Endodermal cell (in vitro differentiated cells): ENCODE data around the gene ZNF536. TPM values are rescaled to one million over a fixed set of nuclear protein-coding genes. Genes with fewer than 3 reads are reported as not detected.
A peak's percentile ranks its signal among the peaks of the same experiment; 100 is the strongest.

Experiments used
- DNase-seq: peaks from one replicate; pipeline ENCODE4 v3.0.0-alpha.2; 2017
- H3K27ac ChIP-seq: 2 replicates; pipeline ENCODE4 v1.5.1; 2013; ENCODE audit warnings: mild to moderate bottlenecking, low read depth, low read length, moderate library complexity
- H3K27me3 ChIP-seq: 2 replicates; pipeline ENCODE4 v1.6.1; 2013; ENCODE audit warnings: mild to moderate bottlenecking, low read length, moderate library complexity; ENCODE audit not compliant: insufficient read depth, control insufficient read depth, poor library complexity, severe bottlenecking
- H3K36me3 ChIP-seq: 2 replicates; pipeline ENCODE4 v1.7.0; 2013; ENCODE audit warnings: mild to moderate bottlenecking, low read length, moderate library complexity; ENCODE audit not compliant: control insufficient read depth, insufficient read depth
- H3K4me1 ChIP-seq: one replicate; pipeline ENCODE4 v1.7.0; 2013; ENCODE audit warnings: low read length; ENCODE audit not compliant: control insufficient read depth, insufficient read depth
- H3K4me3 ChIP-seq: 2 replicates; pipeline ENCODE4 v1.5.1; 2013; ENCODE audit warnings: mild to moderate bottlenecking, low read length, moderate library complexity
- H3K9ac ChIP-seq: 2 replicates; pipeline ENCODE4 v1.6.1; 2013; ENCODE audit warnings: mild to moderate bottlenecking, low read length, moderate library complexity; ENCODE audit not compliant: poor library complexity, severe bottlenecking; ENCODE audit errors: extremely low read depth
- H3K9me3 ChIP-seq: 2 replicates; pipeline ENCODE4 v1.6.1; 2013; ENCODE audit warnings: mild to moderate bottlenecking, low read length, moderate library complexity; ENCODE audit not compliant: control insufficient read depth
- H3K27ac Mint-ChIP-seq: 2 replicates; pipeline ENCODE4 v1.8.0; 2020; ENCODE audit warnings: mixed read lengths
- H3K27me3 Mint-ChIP-seq: 2 replicates; pipeline ENCODE4 v1.8.0; 2021; ENCODE audit warnings: mild to moderate bottlenecking, mixed read lengths; ENCODE audit not compliant: insufficient read depth
- H3K36me3 Mint-ChIP-seq: 2 replicates; pipeline ENCODE4 v1.8.0; 2020; ENCODE audit warnings: low read depth, mixed read lengths
- H3K4me1 Mint-ChIP-seq: 2 replicates; pipeline ENCODE4 v1.8.0; 2020; ENCODE audit warnings: mixed read lengths
- H3K4me3 Mint-ChIP-seq: 2 replicates; pipeline ENCODE4 v1.8.0; 2020; ENCODE audit warnings: mild to moderate bottlenecking, moderate library complexity, mixed read lengths
- H3K9me3 Mint-ChIP-seq: 2 replicates; pipeline ENCODE4 v1.8.0; 2020; ENCODE audit warnings: mild to moderate bottlenecking, mixed read lengths
- WGBS, 2 experiments: methylation state at CpG; one replicate each; pipeline versions ENCODE4 v1.1.5 to v1.1.7; 2013; ENCODE audit warnings: missing lambda C conversion rate in 2 of 2, mixed read lengths in 1 of 2; ENCODE audit not compliant: insufficient coverage in 1 of 2, insufficient read length in 1 of 2; 5-methylcytosine and 5-hydroxymethylcytosine counted together
- total RNA-seq, 2 donors: library from RNA; stranded (reverse); fragmentation: NEBNext Ultra II Directional in 1 of 2; extraction: Animal tissue kit (Norgen Biotek cat#: 25700) in 1 of 2; gene quantifications; 2 replicates in 1 of 2; 3 replicates in 1 of 2; pipeline ENCODE4 v1.2.1, GENCODE V29; 2021
- TF ChIP-seq, protein P1 (sequence below): fragments of 200-600 bp; sonication (generic); conservative IDR thresholded peaks from 2 replicates; pipeline ENCODE4 v1.5.0; 2021; ENCODE audit warnings: antibody characterized with exemption, mild to moderate bottlenecking

The ZNF536 gene
- total RNA-seq, 2 donors from 2014 or later, result not detected

DNA sequence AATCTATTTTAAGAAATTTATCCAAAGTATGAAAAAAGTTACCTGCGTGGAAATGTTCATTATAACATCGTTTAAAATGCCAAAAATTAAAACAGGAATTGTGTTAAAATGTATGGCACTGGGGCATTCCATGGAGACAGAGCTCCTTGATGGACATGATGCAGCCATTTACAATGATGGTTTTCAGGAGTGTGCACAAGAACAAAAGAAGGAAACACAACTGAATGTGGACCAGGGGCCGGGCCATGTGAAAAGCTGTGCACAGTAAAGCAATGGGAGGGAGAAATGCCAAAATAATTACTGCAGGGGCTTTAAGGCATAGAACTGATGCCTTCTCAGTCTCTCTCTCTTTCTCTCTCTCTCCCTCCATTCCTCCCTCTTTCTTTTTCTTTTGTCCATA lies 115.0 kb downstream of the ZNF536 start:
- Mint-ChIP-seq H3K9me3 (no peaks in the 10 kb centered on the region), H3K27me3 (peaks cover 10% of the 10 kb centered on the region), H3K4me1 (peaks cover 14% of the 10 kb centered on the region), H3K36me3 (no peaks in the 10 kb centered on the region), H3K4me3 (no peak overlapping the region), H3K27ac (no peak overlapping the region)
- no peak overlapping the region for H3K27ac ChIP-seq
- no peaks in the 10 kb centered on the region for H3K9me3 ChIP-seq
- TF ChIP-seq, protein P1, sequence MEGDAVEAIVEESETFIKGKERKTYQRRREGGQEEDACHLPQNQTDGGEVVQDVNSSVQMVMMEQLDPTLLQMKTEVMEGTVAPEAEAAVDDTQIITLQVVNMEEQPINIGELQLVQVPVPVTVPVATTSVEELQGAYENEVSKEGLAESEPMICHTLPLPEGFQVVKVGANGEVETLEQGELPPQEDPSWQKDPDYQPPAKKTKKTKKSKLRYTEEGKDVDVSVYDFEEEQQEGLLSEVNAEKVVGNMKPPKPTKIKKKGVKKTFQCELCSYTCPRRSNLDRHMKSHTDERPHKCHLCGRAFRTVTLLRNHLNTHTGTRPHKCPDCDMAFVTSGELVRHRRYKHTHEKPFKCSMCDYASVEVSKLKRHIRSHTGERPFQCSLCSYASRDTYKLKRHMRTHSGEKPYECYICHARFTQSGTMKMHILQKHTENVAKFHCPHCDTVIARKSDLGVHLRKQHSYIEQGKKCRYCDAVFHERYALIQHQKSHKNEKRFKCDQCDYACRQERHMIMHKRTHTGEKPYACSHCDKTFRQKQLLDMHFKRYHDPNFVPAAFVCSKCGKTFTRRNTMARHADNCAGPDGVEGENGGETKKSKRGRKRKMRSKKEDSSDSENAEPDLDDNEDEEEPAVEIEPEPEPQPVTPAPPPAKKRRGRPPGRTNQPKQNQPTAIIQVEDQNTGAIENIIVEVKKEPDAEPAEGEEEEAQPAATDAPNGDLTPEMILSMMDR, result no peak
- no peaks in the 10 kb centered on the region for H3K36me3 ChIP-seq
- H3K27me3 ChIP-seq, result no peaks in the 10 kb centered on the region
- WGBS, 2 experiments, result 80 to 90% methylated on average over 3 of the region's 3 CpGs
- H3K4me3 ChIP-seq, result no peak overlapping the region
- peak; percentile 10 for DNase-seq
- H3K9ac ChIP-seq, result no peak overlapping the region
- peaks cover 5% of the 10 kb centered on the region for H3K4me1 ChIP-seq

DNA sequence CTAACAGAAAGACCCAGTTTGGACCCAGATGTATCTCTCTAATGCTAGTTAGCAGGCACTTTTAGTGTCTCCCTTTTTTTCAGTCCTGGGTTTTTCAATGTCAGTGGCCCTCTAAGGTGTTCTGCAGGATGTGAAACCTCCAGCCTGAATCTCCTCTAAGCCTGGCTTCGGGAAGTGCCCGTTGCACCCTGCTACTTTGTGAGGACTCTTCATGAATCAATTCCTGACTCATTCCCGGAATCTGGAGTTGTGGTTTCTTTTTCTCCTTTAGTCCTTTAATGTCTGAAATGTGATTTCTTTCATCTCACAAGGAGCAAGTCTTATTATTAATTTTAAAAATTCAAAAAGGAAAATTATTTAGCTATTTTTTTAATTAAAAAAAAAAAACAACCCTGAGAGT lies 116.0 kb downstream of the ZNF536 start:
- 93 to 94% methylated on average over 2 of the region's 3 CpGs for WGBS, 2 experiments
- Histone ChIP-seq H3K27ac (no peak overlapping the region), H3K4me3 (no peak overlapping the region), H3K27me3 (no peaks in the 10 kb centered on the region), H3K9ac (no peak overlapping the region), H3K4me1 (peaks cover 5% of the 10 kb centered on the region), H3K36me3 (no peaks in the 10 kb centered on the region), H3K9me3 (no peaks in the 10 kb centered on the region)
- no peak for DNase-seq
- Mint-ChIP-seq H3K4me3 (no peak overlapping the region), H3K9me3 (no peaks in the 10 kb centered on the region), H3K36me3 (no peaks in the 10 kb centered on the region), H3K27me3 (peaks cover 10% of the 10 kb centered on the region), H3K4me1 (peaks cover 18% of the 10 kb centered on the region), H3K27ac (no peak overlapping the region)
- TF ChIP-seq, protein P1, result no peak

DNA sequence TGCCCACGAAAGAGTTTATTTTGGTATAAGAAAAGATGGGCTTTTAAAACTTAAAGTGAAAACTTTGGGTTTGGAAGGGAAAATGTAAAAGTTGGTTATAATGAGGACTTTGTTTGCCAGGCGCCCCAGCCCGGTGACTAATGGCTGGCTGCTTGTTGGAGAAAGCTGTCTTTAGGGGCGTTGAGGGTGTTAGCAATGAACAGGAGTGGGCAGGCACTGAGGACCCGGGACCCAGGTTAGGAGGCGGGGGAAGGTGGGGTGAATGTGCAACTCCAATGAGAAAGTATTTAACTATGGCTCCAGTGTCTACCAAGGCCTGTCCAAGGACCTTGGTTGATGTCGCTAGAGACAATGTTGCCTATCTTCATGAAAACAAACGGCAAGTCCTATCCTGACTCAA lies 118.6 kb downstream of the ZNF536 start:
- Histone ChIP-seq H3K9me3 (no peaks in the 10 kb centered on the region), H3K27me3 (no peaks in the 10 kb centered on the region), H3K4me3 (no peak overlapping the region), H3K4me1 (peaks cover 5% of the 10 kb centered on the region), H3K27ac (no peak overlapping the region), H3K9ac (no peak overlapping the region), H3K36me3 (no peaks in the 10 kb centered on the region)
- 94 to 97% methylated on average over 6 to 8 of the region's 8 CpGs for WGBS, 2 experiments
- H3K9me3 Mint-ChIP-seq, result no peaks in the 10 kb centered on the region
- peaks cover 8% of the 10 kb centered on the region for H3K27me3 Mint-ChIP-seq
- peaks cover 18% of the 10 kb centered on the region for H3K4me1 Mint-ChIP-seq
- no peak overlapping the region for H3K27ac Mint-ChIP-seq
- TF ChIP-seq, protein P1, result no peak
- no peak overlapping the region for H3K4me3 Mint-ChIP-seq
- no peak for DNase-seq
- H3K36me3 Mint-ChIP-seq, result no peaks in the 10 kb centered on the region
